Posterior vena cava (tissue), 2 donors: ENCODE data around the gene AGBL3. TPM values are rescaled to one million over a fixed set of nuclear protein-coding genes. Genes with fewer than 3 reads are reported as not detected.
"Not testable (repeated sequence)": the region's sequence is repeated elsewhere in the genome, so short reads cannot be mapped to it uniquely, and the experiment has no call there.

Source experiments
- DNase-seq: peaks from one replicate; pipeline ENCODE4 v3.0.0-alpha.2; 2020; ENCODE audit warnings: low spot score
- intact Hi-C, 2 donors: fragments of 100-400 bp; cut with DNase I; formaldehyde crosslinking; loops; one replicate each; pipeline versions ENCODE4 v1.14.1 to v1.14.2; 2022 to 2023
- total RNA-seq, 2 donors: library from RNA; stranded (reverse); fragmentation: NEBNext Ultra II Directional; extraction: Animal tissue kit (Norgen Biotek cat#: 25700); gene quantifications; one replicate each; pipeline ENCODE4 v1.2.1, GENCODE V29; 2021
- donor health status: DM: yes; HTN: yes; CAD: no.
- donor health status: DM: yes; HTN: yes; CAD: no.

The AGBL3 gene
- total RNA-seq, 2 donors from 2014 or later, result 4.3 to 5.6 TPM

- DNase-seq, result no peak
- intact Hi-C loops, result no loop called here
Observed at GRCh38 chr7:135012229-135012628, 25.9 kb downstream of the AGBL3 start.

- intact Hi-C loops, result no loop called here
- no peak for DNase-seq
Observed at GRCh38 chr7:135023622-135024021, 37.3 kb downstream of the AGBL3 start.

- no peak for DNase-seq
- intact Hi-C loops, result no loop called here
Observed at GRCh38 chr7:135035252-135035651, 48.9 kb downstream of the AGBL3 start.

GRCh38 chr7:135067017-135067416 lies 80.7 kb downstream of the AGBL3 start:
- DNase-seq, intact Hi-C loops: not testable (repeated sequence)

- no peak for DNase-seq
- intact Hi-C loops, result no loop called here
Observed at GRCh38 chr7:135074096-135074495, 87.8 kb downstream of the AGBL3 start.

GRCh38 chr7:135074531-135074930 lies 88.2 kb downstream of the AGBL3 start:
- intact Hi-C loops, result no loop called here
- no peak for DNase-seq

GRCh38 chr7:135075716-135076115 lies 89.4 kb downstream of the AGBL3 start:
- no peak for DNase-seq
- intact Hi-C loops, result no loop called here

- intact Hi-C loops, result no loop called here
- no peak for DNase-seq
Observed at GRCh38 chr7:135076882-135077281, 90.6 kb downstream of the AGBL3 start.

GRCh38 chr7:135077642-135078041 lies 91.3 kb downstream of the AGBL3 start:
- DNase-seq, result no peak
- intact Hi-C loops, result no loop called here

- no peak for DNase-seq
- intact Hi-C loops, result no loop called here
Observed at GRCh38 chr7:135078051-135078450, 91.7 kb downstream of the AGBL3 start.

- no peak for DNase-seq
- intact Hi-C loops, result no loop called here
Observed at GRCh38 chr7:135079068-135079467, 92.8 kb downstream of the AGBL3 start.

GRCh38 chr7:135083005-135083404 lies 96.7 kb downstream of the AGBL3 start:
- DNase-seq, result no peak
- intact Hi-C loops, result no loop called here

- intact Hi-C loops, result no loop called here
- DNase-seq, result no peak
Observed at GRCh38 chr7:135088566-135088965, 102.3 kb downstream of the AGBL3 start.

- DNase-seq, result no peak
- intact Hi-C loops, result no loop called here
Observed at GRCh38 chr7:135091717-135092116, 105.4 kb downstream of the AGBL3 start.

- intact Hi-C loops, result no loop called here
- DNase-seq, result no peak
Observed at GRCh38 chr7:135094472-135095237, 108.3 kb downstream of the AGBL3 start.

- DNase-seq, result no peak
- intact Hi-C loops, result no loop called here
Observed at GRCh38 chr7:135095450-135095849, 109.1 kb downstream of the AGBL3 start.

- no peak for DNase-seq
- intact Hi-C loops, result no loop called here
Observed at GRCh38 chr7:135098391-135098790, 112.1 kb downstream of the AGBL3 start.

- no peak for DNase-seq
- intact Hi-C loops, result no loop called here
Observed at GRCh38 chr7:135100856-135101255, 114.5 kb downstream of the AGBL3 start.

- DNase-seq, result no peak
- intact Hi-C loops, result no loop called here
Observed at GRCh38 chr7:135102372-135102771, 116.1 kb downstream of the AGBL3 start.

- intact Hi-C loops, result no loop called here
Observed at GRCh38 chr7:135109562-135109961, 123.3 kb downstream of the AGBL3 start.

GRCh38 chr7:135109976-135110375 lies 123.7 kb downstream of the AGBL3 start:
- no peak for DNase-seq
- intact Hi-C loops, result loop anchor here in 1 of 2 donors (10.0 kb wide), 1 partner anchor 1295 kb away; no protein-coding TSS in a partner anchor

More at GRCh38 chr7:135109562-135109961, 123.3 kb downstream of the AGBL3 start:
- DNase-seq, result no peak
